Measurements from ENCODE around the gene PRTFDC1. TPM values are rescaled to one million over a fixed set of nuclear protein-coding genes. Genes with fewer than 3 reads are reported as not detected.

Gene PRTFDC1
- total and polyA plus RNA-seq, 2 of the 8 experiments (the other 6 are each of a cell fraction or from before 2014, with no cell fraction given): 5.9 to 6.6 TPM

GRCh38 chr10:24826009-24826408 is 126.4 kb downstream of the PRTFDC1 start:
- Histone ChIP-seq H2BK12ac (ENCODE audit: low read depth, low read length) (no peak overlapping the region), H2BK15ac (ENCODE audit: low read length) (no peak overlapping the region), H3K23ac (ENCODE audit: insufficient read length) (no peak overlapping the region), H3K14ac (ENCODE audit: insufficient read length) (no peak overlapping the region), H2BK5ac (ENCODE audit: low read depth, low read length) (no peak overlapping the region), H3K4me2 (ENCODE audit: insufficient read depth in 1 of 2, low read depth in 2 of 2, low read length in 2 of 2) (no peak overlapping the region), H3K4me1 (replicated peaks in 1 of 4; ENCODE audit: control insufficient read depth in 3 of 4, insufficient read depth in 4 of 4, low read length in 3 of 4) (no peaks in the 10 kb centered on the region), H4K8ac (ENCODE audit: extremely low read depth, insufficient read depth, low read length) (no peak overlapping the region), H3K79me1 (ENCODE audit: low read depth, low read length) (no peaks in the 10 kb centered on the region), H3K4ac (replicated peaks; ENCODE audit: insufficient read length, low read depth, low read length) (no peak overlapping the region), H2BK120ac (replicated peaks; ENCODE audit: low read depth, low read length) (no peak overlapping the region), H3K4me3 (ENCODE audit: extremely low read depth in 1 of 4, insufficient read depth in 2 of 4, low read depth in 3 of 4, low read length in 4 of 4) (no peak overlapping the region), H3K27me3 (replicated peaks in 1 of 4; ENCODE audit: control insufficient read depth in 3 of 4, extremely low read depth in 1 of 4, insufficient read depth in 3 of 4, low read length in 3 of 4) (no peaks in the 10 kb centered on the region), H2AFZ (ENCODE audit: low read length) (no peak overlapping the region), H3K18ac (ENCODE audit: extremely low read depth, low read length) (no peak overlapping the region), H3K79me2 (ENCODE audit: control insufficient read depth in 1 of 2, insufficient read depth in 2 of 2, low read length in 2 of 2) (no peaks in the 10 kb centered on the region), H4K20me1 (replicated peaks in 1 of 2; ENCODE audit: control insufficient read depth in 1 of 2, insufficient read depth in 2 of 2, low read length in 2 of 2) (no peaks in the 10 kb centered on the region), H2BK20ac (ENCODE audit: low read length) (no peak overlapping the region), H4K91ac (replicated peaks; ENCODE audit: insufficient read length, low read length) (no peak overlapping the region), H3K9me3 (ENCODE audit: insufficient read depth in 2 of 2, low read depth in 1 of 2, low read length in 1 of 2) (no peaks in the 10 kb centered on the region), H3K36me3 (ENCODE audit: control insufficient read depth in 2 of 4, insufficient read depth in 4 of 4, low read length in 3 of 4) (no peaks in the 10 kb centered on the region), H3K27ac (ENCODE audit: low read depth, low read length) (no peak overlapping the region), H4K5ac (ENCODE audit: insufficient read length, low read depth, low read length) (no peak overlapping the region), H3K9ac (replicated peaks in 1 of 4; ENCODE audit: extremely low read depth in 1 of 4, low read depth in 3 of 4, low read length in 3 of 4) (no peak overlapping the region), H3K23me2 (ENCODE audit: low read depth, low read length) (no peaks in the 10 kb centered on the region), H3K56ac (replicated peaks; ENCODE audit: insufficient read length, low read depth, low read length) (no peak overlapping the region), H2AK5ac (ENCODE audit: low read depth, low read length) (no peak overlapping the region)
- ChIA-PET POLR2A (ENCODE audit: partially characterized antibody) (no interaction called here), CTCF (ENCODE audit: partially characterized antibody) (no interaction called here)
- DNase-seq (ENCODE audit: low read depth in 1 of 2, low spot score in 2 of 2) (no peak), FAIRE-seq (no peak)
- no peak for TF ChIP-seq EGR1 (IDR thresholded peaks at IDR 0.05; ENCODE audit: borderline replicate concordance, low read depth, low read length)
- TF ChIP-seq RBBP5 (IDR thresholded peaks at IDR 0.05; ENCODE audit: borderline replicate concordance, low read depth, low read length): no peak
- no peak for TF ChIP-seq TCF12 (IDR thresholded peaks at IDR 0.05; ENCODE audit: low read depth, low read length)
- TF ChIP-seq ZNF274 (IDR thresholded peaks at IDR 0.05; ENCODE audit: borderline replicate concordance, extremely low read depth, low read length): no peak
- no peak for TF ChIP-seq MAFK (IDR thresholded peaks at IDR 0.05; ENCODE audit: low read depth, low read length)
- no peak for TF ChIP-seq ATF3 (IDR thresholded peaks at IDR 0.05; ENCODE audit: insufficient read depth, low read depth, low read length)
- TF ChIP-seq TAF7 (optimal IDR thresholded peaks at IDR 0.05; ENCODE audit: borderline replicate concordance, low read depth, low read length): no peak
- TF ChIP-seq POU5F1 (IDR thresholded peaks at IDR 0.05; ENCODE audit: low read depth, low read length): no peak
- no peak for TF ChIP-seq NANOG (IDR thresholded peaks at IDR 0.05; ENCODE audit: insufficient read depth, low read depth, low read length, poor library complexity, severe bottlenecking)
- 91% methylated on average over 4 of the region's 4 CpGs; no CpG with 5 or more reads in 1 of the 2 experiments for WGBS, 2 experiments (ENCODE audit: extremely low coverage in 1 of 2, insufficient coverage in 1 of 2, insufficient read length in 1 of 2, insufficient replicate concordance in 2 of 2, low coverage in 1 of 2, low lambda C conversion rate in 2 of 2, missing lambda C conversion rate in 1 of 2)

Measured in H1 (cell line).